ENCODE results near the gene MYCBP2.
"Not testable (repeated sequence)": the region's sequence is repeated elsewhere in the genome, so short reads cannot be mapped to it uniquely, and the experiment has no call there.

Gene MYCBP2, protein sequence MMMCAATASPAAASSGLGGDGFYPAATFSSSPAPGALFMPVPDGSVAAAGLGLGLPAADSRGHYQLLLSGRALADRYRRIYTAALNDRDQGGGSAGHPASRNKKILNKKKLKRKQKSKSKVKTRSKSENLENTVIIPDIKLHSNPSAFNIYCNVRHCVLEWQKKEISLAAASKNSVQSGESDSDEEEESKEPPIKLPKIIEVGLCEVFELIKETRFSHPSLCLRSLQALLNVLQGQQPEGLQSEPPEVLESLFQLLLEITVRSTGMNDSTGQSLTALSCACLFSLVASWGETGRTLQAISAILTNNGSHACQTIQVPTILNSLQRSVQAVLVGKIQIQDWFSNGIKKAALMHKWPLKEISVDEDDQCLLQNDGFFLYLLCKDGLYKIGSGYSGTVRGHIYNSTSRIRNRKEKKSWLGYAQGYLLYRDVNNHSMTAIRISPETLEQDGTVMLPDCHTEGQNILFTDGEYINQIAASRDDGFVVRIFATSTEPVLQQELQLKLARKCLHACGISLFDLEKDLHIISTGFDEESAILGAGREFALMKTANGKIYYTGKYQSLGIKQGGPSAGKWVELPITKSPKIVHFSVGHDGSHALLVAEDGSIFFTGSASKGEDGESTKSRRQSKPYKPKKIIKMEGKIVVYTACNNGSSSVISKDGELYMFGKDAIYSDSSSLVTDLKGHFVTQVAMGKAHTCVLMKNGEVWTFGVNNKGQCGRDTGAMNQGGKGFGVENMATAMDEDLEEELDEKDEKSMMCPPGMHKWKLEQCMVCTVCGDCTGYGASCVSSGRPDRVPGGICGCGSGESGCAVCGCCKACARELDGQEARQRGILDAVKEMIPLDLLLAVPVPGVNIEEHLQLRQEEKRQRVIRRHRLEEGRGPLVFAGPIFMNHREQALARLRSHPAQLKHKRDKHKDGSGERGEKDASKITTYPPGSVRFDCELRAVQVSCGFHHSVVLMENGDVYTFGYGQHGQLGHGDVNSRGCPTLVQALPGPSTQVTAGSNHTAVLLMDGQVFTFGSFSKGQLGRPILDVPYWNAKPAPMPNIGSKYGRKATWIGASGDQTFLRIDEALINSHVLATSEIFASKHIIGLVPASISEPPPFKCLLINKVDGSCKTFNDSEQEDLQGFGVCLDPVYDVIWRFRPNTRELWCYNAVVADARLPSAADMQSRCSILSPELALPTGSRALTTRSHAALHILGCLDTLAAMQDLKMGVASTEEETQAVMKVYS (N-terminal part only)

DNA sequence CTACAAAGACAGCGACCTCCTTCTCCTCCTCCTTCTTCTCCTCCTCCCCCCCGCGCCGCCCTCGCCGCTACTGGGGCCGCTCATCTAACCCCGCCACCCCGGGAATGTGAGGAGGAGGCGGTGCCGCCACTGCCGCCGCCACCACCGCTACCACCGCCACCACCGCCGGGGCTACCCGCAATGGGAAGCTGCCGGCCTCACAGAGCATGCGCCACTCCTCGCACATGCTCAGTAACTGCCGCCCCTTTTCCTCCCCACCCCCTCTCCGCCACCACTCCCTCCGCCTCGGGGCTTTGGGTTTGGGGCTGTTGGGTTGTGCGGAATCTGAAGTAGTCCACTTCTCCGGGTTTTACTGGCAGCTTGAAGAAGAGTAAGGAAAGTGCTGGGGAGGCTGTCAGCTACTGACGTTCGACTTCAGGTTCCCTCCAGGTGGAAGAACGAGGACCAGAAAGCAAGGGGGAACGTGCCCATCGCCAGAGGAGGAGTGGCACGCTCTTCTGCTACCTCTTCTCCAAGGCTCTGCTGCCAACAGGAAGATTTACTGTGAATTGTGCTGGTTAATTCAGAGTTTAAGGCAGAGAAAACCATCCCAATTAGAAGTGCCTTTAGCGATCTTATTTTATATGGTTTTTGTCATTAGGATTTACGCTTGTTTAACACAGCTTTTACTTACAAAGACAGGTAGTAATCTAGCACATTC, at the start of gene MYCBP2:
Gene MYCBP2, minus strand, starts transcription at position 190 of the 700 bp plus-strand sequence. CDS start 319 bp downstream, outside the sequence.
- DNase-seq, result peak; percentile 96

DNA sequence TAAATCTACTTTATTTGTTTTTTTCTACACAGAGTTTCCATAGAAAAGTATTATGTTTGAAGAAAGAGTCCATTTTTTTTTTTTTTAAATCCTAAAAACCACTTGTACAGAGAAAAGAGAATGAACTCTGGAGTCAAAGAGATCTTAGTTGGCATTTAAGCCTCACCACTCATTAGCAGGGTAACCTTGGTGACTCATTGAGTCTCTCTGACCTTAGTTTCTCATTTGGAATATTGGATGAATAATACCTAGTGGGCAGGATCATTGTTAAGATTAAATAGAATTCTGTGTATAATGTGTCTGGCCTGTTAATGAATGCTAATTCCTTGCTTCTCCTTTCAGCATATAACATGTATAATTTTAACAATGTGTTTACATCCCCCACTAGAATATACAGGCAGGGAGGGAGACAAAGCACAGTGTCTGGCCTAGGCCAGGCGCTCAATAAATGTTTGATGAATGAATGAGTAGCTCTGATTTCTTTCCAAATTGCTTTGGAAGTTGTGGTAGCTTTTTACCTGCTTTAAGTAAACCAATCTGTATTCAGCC, 48.7 kb upstream of the MYCBP2 start:
- no peak for DNase-seq

DNA sequence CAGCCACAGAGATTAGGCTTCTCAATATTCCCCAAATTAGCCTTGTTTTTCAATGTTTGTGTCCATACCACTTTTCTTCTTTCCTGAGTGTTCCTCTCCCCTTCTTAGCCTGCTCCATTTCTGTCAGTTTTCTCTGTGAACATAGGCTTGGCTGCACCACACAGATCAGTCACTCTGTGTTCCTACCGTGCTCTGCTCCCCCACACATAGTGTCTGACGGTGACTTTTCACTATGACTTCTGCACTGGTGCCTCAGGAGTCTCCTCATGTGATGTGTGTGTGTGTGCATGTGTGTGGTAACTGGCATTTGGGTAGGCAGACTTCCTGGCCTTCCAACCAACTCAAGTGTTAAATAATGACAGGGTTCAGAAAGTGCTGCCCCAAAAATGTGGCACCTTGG, 47.9 kb upstream of the MYCBP2 start:
- DNase-seq, result peak; percentile 36

DNA sequence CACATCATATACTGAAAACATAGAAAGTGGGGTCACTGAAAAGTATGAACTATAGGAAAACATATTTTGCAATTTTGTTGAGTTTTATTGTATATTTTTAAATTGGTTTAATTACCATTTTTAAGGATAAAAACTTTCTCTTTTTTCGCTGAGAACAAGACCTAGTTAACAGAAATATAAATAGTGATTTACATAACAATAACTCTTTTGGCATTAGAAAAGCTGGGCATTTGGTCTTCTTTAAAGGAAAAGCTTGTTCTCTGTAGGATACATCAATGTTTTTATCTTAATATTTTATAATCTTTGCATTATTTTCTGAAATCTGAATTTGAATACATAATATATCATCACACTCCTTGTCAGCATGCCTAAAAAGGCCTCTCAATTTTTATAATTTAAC, 47.4 kb upstream of the MYCBP2 start:
- DNase-seq, result no peak

DNA sequence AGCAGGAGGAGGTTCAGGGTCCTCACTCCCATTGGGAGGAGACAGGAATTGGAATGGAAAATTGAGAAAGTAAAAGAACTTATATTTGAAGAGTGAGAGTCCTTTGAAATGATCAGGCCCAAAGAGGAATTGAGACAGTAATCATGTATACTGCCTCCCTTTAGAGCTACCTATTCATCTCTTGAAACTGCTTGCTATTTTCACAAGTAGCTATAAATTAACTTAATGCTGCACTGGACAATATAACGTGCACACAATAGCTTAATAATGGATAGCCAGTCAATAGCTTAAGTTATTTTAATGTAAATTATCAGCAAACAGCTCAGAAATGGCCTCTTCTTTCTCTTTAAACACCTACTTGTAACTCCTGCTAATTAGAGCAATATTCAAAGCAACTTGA, 46.6 kb upstream of the MYCBP2 start:
- no peak for DNase-seq

DNA sequence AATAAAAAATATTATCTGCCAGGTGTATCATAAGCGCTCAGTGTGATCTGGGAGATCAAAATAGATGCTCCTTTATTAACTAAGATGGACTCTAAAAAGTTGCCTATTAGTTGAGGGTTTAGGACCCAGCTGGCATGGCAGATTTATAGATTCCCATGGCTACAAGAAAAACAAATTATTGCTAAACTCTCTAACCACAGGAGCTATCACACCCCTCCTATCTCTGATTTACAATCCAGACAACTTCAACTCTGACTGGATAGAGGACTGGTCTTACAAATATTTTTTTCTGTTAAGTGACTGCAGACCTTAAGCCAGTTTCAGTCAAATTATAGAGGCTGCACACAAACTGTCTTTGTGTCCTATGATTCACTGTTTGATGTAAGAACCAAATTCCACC, 45.4 kb upstream of the MYCBP2 start:
- DNase-seq, result peak; percentile 83

DNA sequence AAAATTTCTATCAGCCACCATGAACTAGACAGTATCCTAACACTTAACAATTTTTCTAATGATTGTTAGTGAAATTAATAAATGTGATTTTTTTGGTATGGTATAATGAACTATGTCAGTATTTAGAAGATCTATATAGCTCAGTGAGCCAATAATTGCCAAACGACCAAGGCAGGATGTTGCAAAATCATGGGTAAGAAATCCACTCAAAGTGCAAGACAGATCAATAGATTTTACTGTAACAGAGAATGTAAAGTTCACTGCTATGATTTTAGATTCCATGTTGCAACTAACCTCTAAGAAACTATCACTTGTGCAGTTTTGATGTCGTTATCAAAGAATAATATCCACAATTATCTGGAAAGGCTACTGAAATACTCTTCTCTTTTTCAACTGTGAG, 44.0 kb upstream of the MYCBP2 start:
- no peak for DNase-seq

DNA sequence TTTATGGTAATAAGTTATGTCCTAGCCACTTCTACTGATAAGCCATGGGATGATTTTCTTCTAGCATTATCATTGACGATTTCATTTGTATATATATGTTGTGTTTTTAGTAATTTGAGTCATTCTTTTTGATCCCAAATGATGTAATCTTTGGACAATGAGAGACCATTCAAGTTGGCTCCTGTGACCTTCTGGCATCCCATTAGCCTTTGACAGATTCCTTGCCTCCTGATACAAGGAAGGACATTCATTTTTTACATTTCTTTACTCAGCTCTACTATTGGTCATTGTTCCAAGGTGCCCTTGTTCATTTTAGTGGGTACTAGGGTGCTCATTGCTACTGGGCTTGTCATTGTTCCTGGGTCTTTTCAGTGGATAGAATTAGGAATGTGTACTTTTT, 35.3 kb upstream of the MYCBP2 start:
- DNase-seq, result no peak

DNA sequence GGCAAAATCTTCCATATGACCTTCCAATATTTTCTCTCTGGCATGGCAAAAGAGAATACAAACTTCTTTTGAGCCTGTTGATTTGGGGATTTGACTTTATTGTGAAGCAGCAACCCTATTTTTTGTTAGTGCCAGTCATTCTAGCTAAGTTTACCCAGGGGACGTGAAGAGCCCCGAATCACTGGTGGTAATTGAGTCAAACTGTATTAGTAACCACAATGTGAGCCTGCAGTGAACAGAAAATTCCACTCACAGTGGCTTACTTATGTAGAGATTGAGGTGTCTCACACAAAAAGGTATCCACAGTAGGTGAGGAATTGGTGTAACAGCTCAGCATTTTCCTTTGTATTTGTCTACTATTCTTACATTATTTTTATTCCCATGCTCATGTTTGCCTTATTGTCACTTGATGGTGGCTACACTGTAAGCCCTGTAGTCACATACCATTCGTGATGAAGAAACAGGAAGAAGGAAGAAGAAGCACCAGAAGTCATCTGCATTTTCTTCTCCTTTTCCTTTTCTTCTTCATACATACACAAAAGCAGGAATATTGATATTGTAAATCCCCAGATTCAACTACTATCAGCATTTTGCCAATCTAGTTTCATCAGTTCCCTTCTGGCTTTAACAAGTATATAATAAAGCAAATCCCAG, 33.3 kb upstream of the MYCBP2 start:
- DNase-seq, result peak; percentile 23

DNA sequence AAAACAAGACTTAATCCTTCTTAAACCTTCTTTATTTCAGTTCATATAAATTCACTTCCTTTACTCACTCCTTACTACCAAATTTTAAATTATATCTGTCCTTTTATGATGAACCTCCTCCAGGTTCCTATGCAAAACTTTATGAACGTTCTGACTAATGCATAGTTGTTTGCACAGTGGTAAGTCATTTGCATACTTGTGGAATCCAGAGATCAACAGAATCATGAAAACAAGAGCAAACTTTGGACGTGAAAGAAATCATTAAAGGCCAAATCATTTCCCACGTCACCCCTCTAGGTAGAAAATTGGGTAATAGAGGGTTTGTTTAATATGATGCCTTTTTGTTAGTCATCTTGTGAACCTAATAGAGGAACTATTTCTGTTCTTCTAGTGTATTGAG, 32.3 kb upstream of the MYCBP2 start:
- no peak for DNase-seq

DNA sequence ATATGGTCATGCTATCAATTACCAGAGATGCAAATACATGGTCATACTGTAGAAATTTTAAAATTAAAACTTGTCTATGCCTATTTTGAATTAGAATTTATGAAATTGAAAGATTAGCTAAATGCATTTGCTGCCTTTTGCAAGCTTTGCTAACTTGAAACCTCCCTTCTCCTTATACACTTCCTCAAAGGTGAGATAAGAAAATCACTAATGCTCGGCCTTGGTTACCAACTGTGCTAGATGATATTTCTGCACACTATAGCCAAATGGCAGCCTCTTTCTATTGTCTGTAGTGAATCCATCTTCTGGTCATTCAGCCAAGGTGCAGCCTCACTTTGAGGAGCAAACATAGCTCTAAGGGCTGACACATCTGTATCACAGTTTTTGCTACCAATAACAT, 31.1 kb upstream of the MYCBP2 start:
- DNase-seq, result no peak

DNA sequence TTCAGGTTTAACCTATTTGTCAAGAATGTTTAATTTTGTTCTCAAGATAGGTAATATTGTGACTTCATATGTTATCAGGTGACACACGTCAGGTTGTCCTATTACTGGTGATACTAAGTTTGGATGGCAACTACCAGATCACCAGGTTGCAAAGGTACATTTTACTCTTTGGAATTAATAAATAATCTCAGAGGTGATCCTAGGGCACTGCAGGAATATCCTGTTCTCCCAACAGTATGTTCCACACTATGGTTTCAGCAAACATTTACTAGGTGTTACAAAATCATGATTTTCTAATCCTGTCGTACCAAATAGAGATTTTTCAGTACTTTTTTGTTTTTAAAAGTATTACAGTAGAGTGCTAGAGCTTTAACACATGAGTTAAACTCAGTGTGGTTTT, 29.3 kb upstream of the MYCBP2 start:
- DNase-seq, result no peak

DNA sequence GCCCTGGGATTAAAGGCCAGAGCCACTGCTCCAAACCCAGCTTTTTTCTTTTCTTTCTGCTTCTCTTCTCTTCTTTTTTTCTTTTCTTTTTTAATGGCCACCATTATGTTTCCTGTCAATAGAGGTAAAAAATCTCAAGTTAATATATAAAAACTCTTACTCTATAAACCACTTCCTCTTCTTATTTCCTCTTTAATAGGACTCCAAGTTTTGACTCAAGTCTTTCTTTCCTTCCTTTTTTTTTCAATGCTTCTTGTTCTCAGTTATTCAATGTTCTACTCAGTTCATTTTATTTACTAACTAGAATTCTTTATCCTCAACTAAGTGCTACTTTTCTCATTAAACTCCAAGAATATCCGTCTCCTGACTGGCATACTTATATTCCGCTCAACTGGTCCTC, 27.1 kb upstream of the MYCBP2 start:
- peak; percentile 91 for DNase-seq

DNA sequence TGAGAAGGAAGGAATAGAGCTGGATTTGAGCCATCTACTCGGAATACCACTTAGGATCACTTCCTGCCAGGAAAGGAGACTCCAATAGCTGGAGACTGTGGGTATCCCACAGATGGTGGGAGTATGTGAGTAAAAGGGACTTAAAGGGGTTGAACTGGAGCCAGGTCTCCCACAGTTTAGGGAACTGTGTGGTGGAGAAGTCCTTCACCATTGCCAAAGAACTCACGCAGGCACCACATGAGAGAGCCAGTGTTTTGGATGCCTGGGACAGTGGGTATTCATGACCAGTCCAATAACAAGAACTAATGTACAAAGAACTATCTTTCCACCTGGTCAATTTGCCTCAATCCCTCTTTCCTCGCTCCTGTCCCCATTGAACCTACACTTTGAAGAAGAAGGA, 24.4 kb upstream of the MYCBP2 start:
- DNase-seq, result peak; percentile 42

DNA sequence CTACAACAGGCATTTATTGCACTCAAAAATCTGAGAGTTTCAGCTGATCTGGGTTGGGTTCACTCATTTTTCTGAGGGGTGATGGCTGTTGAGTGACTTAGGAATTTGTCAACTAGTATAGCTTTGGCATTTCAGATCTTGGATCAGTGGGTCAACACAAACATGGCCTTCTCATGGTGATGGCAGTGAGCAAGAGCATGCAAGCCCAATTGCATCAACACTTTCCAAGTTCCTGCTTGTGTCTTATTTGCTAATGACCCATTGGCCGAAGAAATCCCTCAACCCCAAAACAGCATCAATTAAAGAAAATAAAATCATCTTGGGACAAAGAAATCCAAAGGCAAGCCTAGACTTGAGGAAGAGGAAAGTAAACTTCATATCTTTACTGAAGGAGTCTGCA, 23.9 kb upstream of the MYCBP2 start:
- DNase-seq, result no peak

DNA sequence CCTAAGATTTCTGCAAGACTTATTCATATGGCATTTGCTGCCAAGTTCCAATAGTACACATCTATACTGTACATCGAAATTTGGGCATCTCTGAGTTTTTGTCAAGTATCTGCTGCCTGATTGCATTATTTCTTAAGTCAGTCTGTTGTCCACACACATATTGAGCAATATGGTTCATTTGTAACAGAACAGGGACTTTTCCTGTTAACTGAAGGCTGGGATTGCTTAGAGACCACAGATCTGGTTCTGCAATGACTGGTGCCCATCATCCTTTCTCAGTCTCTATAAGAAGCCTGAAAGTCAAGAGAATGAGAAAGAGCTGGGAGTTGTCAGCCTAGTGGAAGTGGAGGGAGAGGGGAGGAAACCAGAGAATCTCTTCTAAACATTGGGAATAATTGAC, 22.5 kb upstream of the MYCBP2 start:
- peak; percentile 90 for DNase-seq

DNA sequence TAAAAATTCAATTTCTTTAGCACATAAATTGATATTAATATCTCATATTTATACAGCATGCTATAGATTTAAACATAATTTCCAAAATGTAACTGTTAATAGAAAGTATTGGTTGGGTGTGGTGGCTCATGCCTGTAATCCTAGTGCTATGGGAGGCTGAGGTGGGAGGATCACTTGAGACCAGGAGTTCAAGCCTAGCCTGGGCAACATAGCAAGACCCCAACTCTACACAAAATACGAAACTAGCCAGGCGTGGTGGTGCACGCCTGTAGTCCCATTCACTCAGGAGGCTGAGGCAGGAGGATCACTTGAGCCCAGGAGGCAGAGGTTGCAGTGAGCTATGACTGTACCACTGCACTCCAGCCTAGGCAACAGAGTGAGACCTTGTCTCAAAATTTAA, 20.5 kb upstream of the MYCBP2 start:
- DNase-seq, result not testable (repeated sequence)

DNA sequence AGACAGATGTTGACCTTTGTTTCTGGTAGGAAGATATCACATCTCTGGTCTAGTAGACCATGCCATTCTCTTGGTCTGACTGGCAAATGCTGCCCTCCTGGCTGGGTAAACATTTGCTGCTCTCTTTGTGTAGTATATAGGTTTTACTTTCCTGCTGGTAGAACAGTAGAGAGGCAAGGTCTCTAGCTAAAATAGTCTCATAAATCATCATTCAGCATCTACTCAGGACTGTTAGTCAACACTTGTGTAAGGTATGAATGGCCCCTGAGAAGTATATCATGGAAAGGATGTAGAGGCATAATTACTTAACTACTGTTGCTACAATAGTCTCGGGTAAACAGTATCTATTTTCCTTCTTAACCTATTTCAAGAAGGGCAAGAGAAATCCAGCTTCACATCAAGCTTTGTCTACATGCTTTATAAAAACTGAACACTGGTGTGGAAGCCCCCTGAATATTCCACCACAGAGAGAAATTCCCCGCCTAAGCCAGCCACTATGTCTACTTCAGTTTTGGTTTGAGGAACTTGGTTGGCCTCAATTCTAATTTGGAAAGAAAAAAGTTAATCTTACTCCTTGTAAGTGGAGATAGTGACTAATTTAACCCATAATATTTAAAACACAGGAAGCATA, 18.4 kb upstream of the MYCBP2 start:
- peak; percentile 69 for DNase-seq

DNA sequence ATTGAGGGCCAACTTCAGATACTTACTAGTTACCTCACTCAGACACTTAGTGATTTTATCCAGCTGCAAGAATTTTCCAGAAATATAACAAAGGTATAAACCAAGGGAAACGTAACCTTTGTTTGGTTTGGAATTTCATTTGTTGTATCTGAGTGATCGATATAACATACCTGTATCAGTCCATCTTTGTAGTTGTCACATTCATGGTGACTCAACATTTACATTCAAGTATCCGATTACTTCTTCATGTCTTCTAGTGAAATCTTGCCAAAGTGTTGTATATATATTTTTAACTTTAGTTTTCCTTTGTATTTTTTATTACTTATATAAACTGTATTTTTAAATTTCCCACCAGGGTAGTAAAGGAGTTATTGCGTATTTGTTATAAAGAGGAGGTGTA, 16.9 kb upstream of the MYCBP2 start:
- DNase-seq, result no peak

DNA sequence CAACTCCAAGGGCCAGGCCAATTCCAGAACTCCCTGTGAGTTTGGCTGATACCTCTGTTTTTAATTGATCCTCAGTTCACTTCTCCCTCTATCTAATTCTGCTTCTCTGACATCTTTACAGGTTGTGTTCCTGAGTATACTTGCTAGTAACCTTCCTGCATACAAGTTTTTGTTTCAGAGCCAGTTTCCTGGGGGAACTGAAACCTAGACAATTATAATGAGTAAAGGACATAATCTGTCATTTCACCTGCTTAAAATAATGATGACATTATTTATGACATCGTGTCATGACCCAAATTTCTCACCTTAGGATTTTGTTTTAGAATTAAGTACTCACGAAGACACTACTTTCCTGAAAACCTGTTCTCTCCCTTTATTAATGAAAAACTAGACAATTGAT, 12.5 kb upstream of the MYCBP2 start:
- DNase-seq, result no peak

DNA sequence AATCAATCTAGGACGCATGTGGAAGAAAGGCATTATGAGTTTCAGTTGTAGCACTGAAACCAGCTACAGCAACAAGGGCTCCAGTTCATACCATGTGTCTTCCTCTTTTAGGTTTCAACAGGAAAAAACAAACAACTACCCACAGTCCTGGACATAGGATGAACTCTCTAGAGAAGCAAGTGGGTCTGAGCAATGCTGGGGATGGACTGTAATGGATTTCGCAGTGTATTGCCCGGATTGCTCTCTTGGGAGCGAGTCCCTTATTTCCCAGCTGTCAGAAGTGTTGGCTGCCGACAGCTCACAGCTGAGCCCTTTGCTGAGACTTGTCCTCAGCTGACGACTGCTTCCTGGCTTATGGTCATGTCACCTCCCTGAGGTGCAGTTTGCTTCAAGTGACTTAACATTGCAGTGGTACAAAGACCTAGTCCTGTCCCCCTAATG, 12.1 kb upstream of the MYCBP2 start:
- peak; percentile 93 for DNase-seq

Measured in MV-4-11 (cell line).